HT1080 (cell line): Measurements from ENCODE around the gene PPIL1. TPM values are rescaled to one million over a fixed set of nuclear protein-coding genes. Genes with fewer than 3 reads are reported as not detected.
"Not testable (repeated sequence)": the region's sequence is repeated elsewhere in the genome, so short reads cannot be mapped to it uniquely, and the experiment has no call there.

ENCODE experiments used
- DNase-seq: peaks from one replicate; pipeline ENCODE4 v3.0.0-alpha.2; 2015; ENCODE audit warnings: low read depth
- polyA plus RNA-seq, 2 experiments: library from polyadenylated mRNA; depleted of rRNA; stranded (reverse); fragments of >200 nt; gene quantifications; 2 replicates each; pipeline ENCODE4 v1.2.3, GENCODE V29; 2015
- total RNA-seq: library from RNA; depleted of rRNA; stranded (reverse); fragments of >200 nt; shearing (Covaris generic); gene quantifications from 2 replicates; pipeline ENCODE4 v1.2.3, GENCODE V29; 2014; rRNA removed

PPIL1 gene
- 49.7 and 60.3 TPM in 2 replicates for total RNA-seq
- 61.3 and 65.4 TPM in 2 replicates for polyA plus RNA-seq (2015; cell fraction: cytosol; rRNA removed)
- polyA plus RNA-seq (2015; cell fraction: nucleus; rRNA removed), result 26.9 and 27.5 TPM in 2 replicates

DNA sequence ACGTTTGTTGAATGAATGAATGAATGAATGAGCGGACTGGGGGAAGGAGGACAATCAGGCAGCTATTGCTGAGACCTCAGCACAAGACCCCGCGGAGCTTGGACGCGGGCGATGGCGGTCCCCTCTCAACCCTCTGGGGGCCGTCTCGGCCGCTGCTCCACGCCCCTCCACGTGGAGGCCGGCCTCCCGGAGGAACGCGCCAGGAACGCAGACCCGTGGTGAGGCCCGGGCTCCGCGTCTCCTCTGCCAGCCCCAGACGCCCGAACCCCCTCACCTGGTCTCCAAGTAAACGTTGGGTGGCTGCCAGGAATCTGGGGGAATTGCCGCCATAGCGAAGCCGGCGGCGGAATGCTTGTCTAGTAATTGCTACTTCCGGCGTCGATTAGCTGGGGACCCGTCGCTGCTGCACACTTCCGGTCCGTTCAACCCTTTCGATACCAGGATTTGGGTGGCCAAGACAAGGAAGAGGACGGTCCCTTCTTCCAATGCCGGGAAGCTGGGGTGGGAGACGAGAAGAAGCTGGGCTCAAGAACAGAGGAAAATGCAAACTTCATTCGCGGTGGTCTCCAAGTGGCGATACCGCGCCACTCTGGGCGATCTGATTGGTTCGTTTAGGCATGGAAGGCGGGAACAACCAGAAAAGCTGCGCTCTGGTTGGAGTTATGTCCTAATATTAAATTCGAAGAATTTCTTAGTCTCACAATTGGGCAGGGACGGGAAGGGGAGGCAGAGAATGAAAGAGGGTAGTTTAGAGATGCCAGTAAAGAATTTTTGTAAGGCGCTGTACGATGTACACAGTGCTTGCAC lies at the start of gene PPIL1:
TSS of gene PPIL1 (minus strand) at position 361 of the 807 bp plus-strand sequence. CDS start at position 330, 31 bp downstream.
- DNase-seq, result peak; percentile 89

DNA sequence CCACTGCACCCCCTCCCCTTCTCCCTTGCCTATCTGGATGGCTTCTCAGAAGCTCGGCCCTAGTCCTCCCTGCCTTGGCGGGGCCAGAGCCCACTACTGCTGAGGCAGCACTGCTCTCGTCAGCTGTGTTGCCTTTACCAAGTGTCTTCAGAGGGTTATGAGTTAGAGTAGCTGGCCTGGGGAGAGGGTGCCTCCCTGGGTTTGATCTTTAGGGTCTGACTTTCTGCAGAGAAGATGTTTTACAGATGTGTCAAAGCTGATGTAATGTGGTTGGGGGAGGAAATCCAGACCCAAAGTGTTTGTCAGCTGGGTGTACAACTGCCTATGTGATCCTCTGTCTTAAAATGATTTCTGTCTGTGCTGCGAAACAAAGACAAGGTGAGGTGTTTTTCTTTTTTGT lies 49.5 kb upstream of the PPIL1 start:
- no peak for DNase-seq

DNA sequence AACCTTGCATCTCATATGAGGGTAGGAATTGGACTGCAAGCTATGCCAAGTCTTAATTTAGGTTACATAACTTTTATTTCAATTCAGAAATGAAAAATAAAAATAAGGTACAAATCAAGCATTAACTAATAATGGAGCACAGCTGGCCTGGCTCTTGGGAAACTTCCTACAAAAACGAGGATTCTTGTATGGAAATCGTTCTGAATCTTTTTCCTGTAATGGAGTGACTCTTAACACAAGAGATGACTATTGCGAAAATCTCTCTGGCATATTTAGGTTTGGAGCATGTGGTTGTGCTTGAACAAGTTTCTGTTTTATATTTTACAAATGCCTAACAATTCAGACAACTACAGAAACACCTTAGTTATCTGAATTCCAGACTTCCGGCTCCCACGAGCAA lies 45.9 kb upstream of the PPIL1 start:
- DNase-seq, result no peak

DNA sequence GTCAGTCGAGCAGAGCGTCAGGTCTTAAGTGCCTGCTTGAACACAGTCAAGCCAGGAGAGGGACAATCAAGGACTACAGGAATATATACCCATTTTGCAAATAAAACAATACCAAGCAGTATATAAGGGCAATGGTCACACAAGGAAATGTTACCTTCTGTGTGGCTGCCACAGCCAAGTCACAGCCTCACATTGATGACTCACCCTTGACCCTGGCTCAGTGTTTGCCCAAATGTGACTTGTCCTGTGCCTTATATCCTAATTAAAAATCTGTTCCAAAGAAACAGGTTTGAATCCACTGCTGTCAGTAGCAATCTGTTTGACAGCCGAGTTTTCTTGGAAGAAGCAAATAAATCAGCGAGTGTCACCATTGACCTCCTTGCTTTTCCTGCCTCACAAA lies 45.4 kb upstream of the PPIL1 start:
- DNase-seq, result no peak

DNA sequence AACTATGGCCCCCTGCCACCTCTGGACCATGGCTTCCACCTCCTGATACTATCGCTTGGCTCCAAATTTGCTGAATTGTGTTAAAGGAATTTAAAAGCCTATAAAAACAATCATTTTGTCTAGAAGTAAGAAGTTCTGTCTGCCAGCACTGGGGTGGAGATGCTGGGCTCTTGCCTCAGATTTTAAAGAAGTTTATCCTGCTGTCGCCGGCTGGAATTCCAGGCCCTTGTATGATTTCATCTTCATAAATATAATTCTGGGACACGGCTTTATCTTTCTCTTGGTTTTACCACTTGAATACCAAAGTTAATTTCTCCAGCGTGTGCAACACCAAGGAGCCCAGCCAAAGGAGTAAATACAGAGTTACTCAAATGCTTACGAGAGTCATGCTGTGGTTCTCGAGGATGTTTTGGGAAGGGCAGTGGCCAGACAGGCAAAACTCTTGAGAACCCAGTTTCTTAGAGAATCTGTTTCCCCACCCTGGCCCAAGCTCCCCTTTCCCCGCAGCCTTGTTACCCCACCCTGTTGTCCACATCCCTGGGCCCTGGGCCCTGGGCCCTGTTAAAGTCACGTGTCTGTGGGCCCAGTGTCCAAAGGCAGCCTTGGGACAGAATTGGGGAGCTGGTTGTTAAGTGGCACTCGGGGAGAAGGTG lies 43.1 kb upstream of the PPIL1 start:
- no peak for DNase-seq

DNA sequence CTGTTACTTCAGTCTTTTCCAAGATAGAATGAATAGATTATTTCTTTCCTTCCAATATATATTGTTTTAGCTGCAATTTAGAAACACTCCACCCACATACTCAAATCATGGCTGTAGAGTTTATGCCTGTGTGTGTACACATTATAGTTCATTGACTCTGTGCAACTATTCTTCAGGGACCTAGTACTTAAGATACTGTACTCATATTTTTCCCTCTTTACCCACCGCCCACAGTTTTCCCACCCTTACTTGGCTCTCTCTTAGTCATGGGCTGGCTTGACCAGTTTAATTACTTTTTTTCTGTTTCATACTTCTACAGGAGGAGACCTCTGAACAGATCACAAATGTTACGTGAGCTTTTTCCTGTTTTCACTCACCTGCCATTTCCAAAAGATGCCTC lies 41.5 kb upstream of the PPIL1 start:
- no peak for DNase-seq

DNA sequence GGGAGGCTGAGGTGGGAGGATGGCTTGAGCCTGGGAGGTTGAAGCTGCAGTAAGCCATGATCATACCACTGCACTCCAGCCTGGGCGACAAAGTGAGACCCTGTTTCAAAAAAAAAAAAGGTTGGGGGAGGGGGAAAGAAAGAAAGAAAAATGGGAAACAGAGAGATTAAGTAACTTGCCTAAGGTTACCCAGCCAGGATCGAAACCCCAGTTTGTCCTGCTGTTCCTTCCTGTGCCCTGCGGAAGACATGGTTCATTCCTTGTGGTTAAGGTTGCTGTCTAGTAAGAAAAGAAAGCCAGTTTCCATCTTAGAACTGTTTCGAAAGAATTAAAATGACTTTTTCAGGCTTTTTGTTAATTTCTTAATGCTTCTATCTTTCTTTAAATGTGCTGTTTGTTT lies 41.0 kb upstream of the PPIL1 start:
- no peak for DNase-seq

DNA sequence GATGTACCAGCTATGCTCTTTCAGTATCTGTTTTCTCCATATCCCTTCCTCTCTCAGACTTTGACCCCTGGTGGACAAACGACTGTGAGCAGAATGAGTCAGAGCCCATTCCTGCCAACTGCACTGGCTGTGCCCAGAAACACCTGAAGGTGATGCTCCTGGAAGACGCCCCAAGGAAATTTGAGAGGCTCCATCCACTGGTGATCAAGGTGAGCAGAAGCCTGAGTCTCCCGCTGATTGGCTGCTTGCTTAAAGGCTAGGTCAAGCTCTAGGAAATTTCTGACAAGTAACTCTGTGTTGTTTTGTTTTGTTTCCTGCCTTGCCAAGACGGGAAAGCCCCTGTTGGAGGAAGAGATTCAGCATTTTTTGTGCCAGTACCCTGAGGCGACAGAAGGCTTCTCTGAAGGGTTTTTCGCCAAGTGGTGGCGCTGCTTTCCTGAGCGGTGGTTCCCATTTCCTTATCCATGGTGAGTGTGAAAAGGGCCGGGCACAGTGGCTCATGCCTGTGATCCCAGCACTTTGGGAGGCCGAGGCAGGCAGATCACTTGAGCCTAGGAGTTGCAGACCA lies 39.7 kb upstream of the PPIL1 start:
- DNase-seq, result peak; percentile 56

DNA sequence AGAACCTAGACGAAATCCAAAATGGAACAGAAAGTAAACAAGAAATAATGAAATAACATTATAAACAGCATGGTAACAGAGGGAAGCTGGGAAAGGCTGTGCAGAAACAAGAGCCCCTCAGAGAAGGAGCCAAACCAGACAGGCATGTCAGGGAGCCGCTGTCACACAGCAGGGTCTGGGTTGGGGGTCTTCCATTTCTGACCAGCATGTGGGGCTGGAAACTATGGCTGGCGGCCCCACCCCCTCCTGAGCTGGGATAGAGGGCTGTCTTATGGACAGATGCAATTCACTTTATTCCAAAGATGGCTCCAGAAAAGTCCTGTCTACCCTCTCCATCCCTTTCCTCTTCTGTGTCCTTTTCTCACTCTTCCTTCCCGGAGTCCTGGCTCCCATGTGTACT lies 38.5 kb upstream of the PPIL1 start:
- no peak for DNase-seq

DNA sequence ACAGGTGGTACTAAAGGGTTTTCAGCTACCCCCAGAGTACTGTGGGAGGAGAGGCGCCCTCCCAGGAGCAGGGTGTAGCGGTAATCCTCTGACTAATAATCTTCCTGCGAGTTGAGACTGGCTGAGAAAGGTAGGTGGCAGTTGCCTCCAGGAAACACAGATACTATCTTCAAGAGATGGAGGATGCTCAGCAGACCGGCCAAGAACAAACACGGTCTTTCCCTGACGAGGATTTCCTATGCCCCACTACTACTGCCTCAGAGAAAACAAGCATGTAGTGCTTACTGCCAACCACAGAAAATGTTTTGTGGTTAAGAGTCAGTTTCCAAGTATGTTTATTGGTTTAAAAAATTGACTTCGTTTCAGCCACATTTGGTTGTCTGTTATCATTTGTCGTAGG lies 38.0 kb upstream of the PPIL1 start:
- DNase-seq, result peak; percentile 87

DNA sequence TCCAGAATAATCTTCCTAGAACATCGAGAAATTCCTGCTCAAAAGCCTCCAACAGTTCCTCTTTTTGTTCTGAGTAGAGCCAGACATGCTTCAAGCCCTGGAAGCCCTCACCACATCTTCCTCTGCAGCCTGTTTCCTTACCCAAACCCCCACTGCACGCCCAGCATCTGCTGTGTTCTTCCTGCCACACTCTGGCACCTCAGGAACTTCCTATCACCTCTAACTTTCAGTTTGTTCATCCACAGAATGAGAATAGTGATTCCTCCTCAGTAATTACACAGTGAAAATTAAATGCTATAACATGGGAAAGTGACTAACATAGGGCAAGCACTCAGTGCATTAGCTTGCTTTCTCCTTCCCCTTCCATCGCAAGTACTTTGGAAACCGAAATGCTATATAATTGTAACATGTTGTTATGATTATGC lies 37.4 kb upstream of the PPIL1 start:
- DNase-seq, result no peak

DNA sequence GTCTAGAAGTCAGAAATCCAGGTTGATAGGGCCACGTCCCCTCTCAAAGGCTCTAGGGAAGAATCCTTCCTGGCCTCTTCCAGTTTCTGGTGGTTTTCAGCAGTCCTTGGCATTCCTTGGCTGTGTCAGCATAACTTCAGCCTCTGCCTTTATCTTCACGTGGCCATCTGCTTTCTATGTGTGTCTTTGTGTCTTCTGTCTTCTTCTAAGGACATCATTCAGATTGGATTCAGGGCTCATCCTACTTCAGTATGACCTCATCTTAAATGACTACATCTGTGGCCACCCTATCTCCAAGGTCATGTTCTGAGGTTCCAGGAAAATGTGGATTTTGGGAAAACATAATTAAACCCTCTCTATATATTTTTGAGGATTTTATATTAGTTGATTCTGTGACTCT lies 34.1 kb upstream of the PPIL1 start:
- DNase-seq, result no peak

DNA sequence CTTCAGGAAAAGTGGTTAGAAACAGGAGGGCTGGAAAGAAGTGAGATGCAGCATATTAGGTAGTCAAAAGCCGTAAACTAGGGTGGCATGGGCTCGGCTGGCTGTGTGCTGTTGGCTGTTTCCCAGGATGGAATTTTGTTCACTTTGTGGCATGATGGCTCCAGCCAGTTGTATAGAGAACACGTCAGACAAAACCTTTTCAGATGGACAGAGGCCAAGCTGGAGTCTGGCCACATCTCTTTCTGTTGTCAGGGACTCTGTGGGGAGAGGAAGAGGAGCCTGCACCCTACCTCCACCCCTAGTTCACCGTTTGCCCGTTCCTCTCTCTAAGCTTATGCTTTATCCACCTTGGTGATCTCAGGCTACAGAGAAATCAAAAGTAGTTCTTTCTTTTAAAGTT lies 33.2 kb upstream of the PPIL1 start:
- no peak for DNase-seq

DNA sequence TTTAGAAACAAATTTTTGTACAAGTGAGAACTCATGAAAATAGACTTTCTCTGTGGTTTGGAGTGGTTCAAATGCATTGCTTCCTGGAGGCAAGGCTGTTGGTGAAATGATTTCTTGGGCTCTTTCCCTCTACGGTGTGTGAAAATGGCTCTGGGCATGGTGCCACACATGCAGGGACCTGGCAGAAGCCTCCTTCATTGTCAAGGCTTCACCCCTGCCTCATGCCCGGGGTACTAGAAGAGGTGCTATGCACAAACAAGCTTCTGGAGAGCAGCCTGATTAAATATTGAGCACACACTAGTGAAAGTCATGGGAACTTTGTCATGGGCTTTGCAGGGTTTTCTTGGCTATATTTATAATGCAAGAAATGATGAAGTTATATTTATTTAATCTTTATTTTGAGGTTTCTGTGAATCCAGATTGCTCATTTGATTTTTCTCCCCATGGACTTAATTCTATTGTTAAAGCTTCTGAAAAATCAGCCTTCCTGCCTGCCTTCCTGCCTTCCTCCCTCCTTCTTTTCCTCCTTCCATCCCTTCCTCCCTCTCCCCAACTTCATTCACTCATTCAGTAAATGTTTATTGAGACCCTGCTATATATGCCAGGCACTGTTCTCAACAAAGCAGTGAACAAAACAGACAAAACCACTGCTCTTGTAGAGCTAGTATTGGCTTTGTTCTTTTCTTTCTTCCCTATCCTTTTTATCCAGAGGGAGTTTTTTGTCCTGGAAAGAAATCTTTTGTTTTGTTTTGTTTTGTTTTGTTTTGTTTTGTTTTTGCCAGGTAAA lies 32.1 kb upstream of the PPIL1 start:
- no peak for DNase-seq

DNA sequence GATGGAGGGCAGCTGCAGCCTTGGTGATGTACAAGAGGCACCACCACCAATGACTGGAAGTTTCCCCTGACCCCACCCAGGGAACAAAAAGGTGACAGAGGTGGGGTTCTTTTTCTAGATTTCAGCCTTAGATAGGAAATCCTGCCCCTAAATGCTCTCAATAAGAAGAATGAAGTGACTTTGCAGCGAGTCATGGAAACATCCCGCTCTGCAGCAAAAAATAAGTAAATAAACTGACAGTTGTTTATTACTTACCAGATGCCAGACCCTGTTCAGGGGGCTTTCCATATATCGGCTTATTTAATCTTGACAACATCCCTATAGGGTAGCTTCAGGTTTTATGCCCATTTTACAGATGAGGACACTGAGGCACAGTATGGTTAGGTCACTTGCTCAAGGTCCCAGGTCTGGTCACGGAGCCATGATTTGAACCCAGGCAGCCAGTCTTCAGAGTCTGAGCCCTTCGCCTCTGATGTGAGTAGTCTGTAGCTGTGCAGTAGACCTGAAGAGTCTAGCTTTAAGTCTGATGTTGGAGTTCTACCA lies 30.3 kb upstream of the PPIL1 start:
- no peak for DNase-seq

DNA sequence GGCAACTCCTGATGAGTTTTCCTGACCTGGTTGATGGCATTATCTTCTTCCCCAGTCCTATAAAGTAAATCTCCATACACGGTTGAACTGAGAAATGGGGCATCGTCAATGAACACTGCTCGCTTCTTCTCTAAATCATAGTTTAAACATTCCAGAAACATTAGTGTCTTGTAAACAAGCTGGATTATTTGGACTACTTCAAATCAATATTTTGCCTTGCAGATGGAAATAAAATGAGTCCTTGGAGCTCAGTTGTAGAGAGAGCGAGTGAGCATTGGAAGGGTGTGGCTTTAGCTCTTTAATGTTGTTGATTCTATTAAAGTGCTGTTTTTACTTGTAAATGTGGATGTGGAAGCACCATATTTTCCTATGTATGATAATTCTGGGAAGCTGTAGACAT lies 29.5 kb upstream of the PPIL1 start:
- no peak for DNase-seq

DNA sequence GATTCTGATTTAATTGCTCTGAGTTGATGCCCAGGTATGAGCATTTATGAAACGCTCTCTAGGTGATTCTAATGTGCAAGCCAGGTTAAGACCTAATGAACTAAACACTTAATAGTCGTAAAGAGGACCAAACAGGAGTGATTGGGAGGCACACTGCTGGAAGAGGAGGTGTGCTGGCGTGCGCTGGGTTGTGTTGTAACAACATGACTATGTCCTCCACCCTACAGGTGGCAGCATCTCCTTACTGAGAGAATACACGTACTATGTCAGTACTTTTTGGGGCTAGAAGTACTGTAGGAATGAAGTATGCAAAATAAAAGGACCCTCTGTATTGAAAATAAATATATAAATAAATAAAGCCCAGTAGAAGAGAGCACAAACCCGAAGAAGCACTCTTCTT lies 23.0 kb upstream of the PPIL1 start:
- no peak for DNase-seq

DNA sequence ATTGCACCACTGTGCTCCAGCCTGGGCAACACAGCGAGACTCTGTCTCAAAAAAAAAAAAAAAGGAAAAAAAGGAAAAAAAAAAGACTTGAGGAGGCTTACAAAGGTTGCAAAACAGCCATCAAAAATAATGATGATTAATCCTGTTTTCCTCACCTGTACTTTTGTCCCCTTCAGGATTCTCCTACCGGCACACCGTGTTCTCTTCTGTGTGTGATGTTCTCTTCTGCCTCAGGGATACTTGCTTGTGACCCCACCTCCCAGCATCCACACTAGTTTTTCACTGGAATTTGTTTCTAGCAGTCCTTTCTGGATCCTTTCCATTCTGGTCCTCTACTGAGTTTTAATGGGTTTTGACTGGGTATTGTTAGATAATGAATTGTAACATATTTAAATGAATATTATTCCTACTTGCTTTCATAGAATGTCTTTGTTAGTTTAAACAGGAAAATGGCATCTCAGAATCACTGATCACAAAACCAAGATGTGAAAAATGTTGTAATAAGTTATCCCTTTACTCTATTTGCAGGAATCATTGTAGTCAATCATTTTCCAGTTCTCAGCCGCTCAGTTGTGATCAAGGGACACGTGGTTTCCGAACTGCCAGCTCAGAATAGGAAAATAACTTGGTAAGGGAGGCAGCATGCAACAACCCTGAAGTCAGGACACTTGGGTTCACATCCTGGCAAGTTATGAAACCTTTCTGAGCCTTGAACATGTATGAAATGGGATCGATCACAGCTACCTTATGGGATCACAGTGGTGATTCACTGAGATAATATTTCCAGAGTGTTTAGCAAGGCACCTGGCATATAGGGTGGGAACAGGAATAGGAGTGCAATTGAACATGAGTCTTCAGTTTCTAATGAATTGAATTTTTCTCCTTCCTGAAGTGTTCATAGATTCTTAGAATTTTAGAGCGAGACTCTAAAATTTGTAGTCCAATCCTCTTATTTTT lies 19.7 kb upstream of the PPIL1 start:
- no peak for DNase-seq

DNA sequence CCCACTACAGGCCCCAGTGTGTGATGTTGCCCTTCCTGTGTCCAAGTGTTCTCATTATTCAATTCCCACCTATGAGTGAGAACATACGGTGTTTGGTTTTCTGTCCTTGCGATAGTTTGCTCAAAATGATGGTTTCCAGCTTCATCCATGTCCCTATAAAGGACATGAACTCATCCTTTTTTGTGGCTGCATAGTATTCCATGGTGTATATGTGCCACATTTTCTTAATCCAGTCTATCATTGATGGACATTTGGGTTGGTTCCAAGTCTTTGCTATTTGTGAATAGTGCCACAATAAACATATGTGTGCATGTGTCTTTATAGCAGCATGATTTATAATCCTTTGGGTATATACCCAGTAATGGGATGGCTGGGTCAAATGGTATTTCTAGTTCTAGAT lies 16.6 kb upstream of the PPIL1 start:
- not testable (repeated sequence) for DNase-seq

DNA sequence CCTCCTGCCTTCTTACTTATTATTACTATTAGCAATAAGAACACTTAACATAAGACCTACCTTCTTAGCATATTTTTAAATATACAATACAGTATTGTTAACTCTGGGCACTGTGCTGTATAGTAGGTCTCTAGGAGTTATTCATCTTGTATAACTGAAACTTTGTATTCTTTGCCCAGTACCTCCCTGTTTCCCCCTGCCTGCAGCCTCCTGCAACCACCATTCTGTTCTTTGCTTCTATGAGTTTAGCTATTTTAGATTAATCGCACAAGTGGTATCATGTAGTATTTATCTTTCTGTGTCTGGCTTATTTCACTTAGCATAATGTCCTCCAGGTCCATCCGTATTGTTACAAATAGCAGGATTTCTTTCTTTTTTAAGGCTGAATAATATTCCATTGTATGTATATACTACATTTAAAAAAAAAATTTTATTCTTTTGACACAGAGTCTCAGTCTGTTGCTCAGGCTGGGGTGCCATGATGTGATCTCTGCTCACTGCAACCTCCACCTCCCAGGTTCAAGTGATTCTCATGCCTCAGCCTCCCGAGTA lies 15.6 kb upstream of the PPIL1 start:
- DNase-seq, result no peak
